K562 (cell line): ENCODE measurements around the gene ENDOD1. TPM values are rescaled to one million over a fixed set of nuclear protein-coding genes. Genes with fewer than 3 reads are reported as not detected.
A peak's percentile ranks its signal among the peaks of the same experiment; 100 is the strongest.

Source experiments
- AFF1 ChIP-seq, 2 experiments: fragments of 450-650 bp; IDR thresholded peaks; 2 replicates each; pipeline ENCODE4 v1.6.1; 2018; ENCODE audit warnings: mild to moderate bottlenecking in 2 of 2, low read depth in 1 of 2; ENCODE audit not compliant: partially characterized antibody in 2 of 2
- CREM ChIP-seq: IDR thresholded peaks from 2 replicates; pipeline ENCODE4 v1.6.1; 2014; ENCODE audit warnings: antibody characterized with exemption, low read depth
- EP400 ChIP-seq: fragments of 450-650 bp; IDR thresholded peaks from 2 replicates; pipeline ENCODE4 v1.6.1; 2017; ENCODE audit warnings: antibody characterized with exemption, mild to moderate bottlenecking, moderate library complexity
- KLF16 ChIP-seq: IDR thresholded peaks from 2 replicates; pipeline ENCODE4 v1.6.1; 2016; ENCODE audit warnings: antibody characterized with exemption
- NCOA2 ChIP-seq, 2 experiments: fragments of 450-650 bp; IDR thresholded peaks; 2 replicates each; pipeline ENCODE4 v1.6.1; 2018; ENCODE audit warnings: mild to moderate bottlenecking in 2 of 2, moderate library complexity in 1 of 2; ENCODE audit not compliant: partially characterized antibody in 2 of 2
- NRF1 ChIP-seq, 2 experiments: fragments of 450-650 bp; IDR thresholded peaks in 1 of 2; conservative IDR thresholded peaks in 1 of 2; 2 replicates each; pipeline ENCODE4 v1.6.1; 2014; ENCODE audit warnings: mild to moderate bottlenecking in 2 of 2
- POLR2B ChIP-seq: fragments of 450-650 bp; IDR thresholded peaks from 2 replicates; pipeline ENCODE4 v1.6.1; 2018; ENCODE audit warnings: low read depth; ENCODE audit not compliant: partially characterized antibody
- SRSF1 ChIP-seq: fragments of 200-400 bp; formaldehyde crosslinking; IDR thresholded peaks from 2 replicates; pipeline ENCODE4 v1.6.1; 2017; ENCODE audit warnings: mild to moderate bottlenecking, low read depth, low read length, moderate library complexity
- ZNF518B ChIP-seq: fragments of 250-450 bp; sonication (Bioruptor Pico); IDR thresholded peaks from 2 replicates; pipeline ENCODE4 v1.5.0; 2021; ENCODE audit warnings: mild to moderate bottlenecking, moderate library complexity
- polyA plus RNA-seq, 8 experiments: library from polyadenylated mRNA; depleted of rRNA in 4 of 8; stranded (reverse) in 5 of 8; unstranded in 3 of 8; fragments of >200 nt; fragmentation: Nextera tagmentation in 2 of 8; fragmentation: Illumina TruSeq in 1 of 8; extraction: Ambion mirVana in 2 of 8; extraction: Trizol in 1 of 8; gene quantifications; 2 replicates each; pipeline versions ENCODE4 v1.2.1 to v1.2.3, GENCODE V29; 2011 to 2014; ENCODE audit warnings: inconsistent platforms in 1 of 8, missing spikeins in 1 of 8
- total RNA-seq, 7 experiments: library from RNA; depleted of rRNA in 6 of 7; stranded (reverse); fragments of >200 nt in 6 of 7; fragmentation: Illumina TruSeq in 2 of 7; extraction: Trizol in 2 of 7; gene quantifications; 2 replicates each; pipeline versions ENCODE4 v1.2.1 to v1.2.3, GENCODE V29; 2011 to 2021; ENCODE audit warnings: low replicate concordance in 1 of 7
- TF ChIP-seq, protein P1 (sequence below): fragments of 450-650 bp; IDR thresholded peaks from 2 replicates; pipeline ENCODE4 v1.6.1; 2016; ENCODE audit warnings: low read depth

Gene ENDOD1
- total and polyA plus RNA-seq, 9 of the 15 experiments (the other 6 are each of a cell fraction or from before 2014, with no cell fraction given), result 4.2 to 11.8 (median 9.3) TPM

DNA sequence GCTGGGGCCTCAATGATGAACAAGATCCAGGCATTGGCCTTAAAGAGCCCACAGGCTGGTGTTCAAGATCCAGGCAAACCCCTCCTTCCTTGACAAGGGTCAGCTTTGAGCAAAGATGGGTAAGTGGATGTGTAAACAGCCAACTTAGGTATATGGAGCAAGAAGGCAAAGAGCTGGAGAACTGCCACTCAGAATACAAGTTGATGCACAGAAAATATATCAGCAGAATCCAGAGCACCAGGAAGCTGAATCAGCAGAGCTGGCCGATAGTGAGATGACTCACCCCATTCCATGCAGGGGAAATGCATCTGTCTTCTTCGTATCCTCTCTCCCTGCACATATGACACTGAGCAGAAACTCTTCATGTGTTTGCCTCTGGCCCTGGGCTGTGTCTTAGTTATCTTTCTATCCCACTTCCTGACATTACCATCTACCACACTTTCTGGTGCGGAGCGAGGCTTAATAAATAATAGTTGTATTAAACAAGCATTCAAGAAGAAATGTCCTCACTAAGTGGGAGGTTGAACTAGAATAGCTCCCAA lies 57.8 kb downstream of the ENDOD1 start (continued):
- TF ChIP-seq ZNF518B (CRISPR knock-in tag) (no peak), EP400 (peak; percentile 48), CREM (peak; percentile 77; the same call in 1 of the 2 replicates), KLF16 (peak; percentile 82), NRF1 (conservative IDR thresholded peaks at IDR 0.05 in 1 of 2, IDR thresholded peaks at IDR 0.05 in 1 of 2) (peak; percentile 80 to 82), NCOA2 (IDR thresholded peaks at IDR 0.05; ENCODE audit: partially characterized antibody in 2 of 2) (peak in 1 of 2 experiments; percentile 47), POLR2B (no peak), SRSF1 (no peak), AFF1 (IDR thresholded peaks at IDR 0.05; ENCODE audit: low read depth in 1 of 2, partially characterized antibody in 2 of 2) (peak in 1 of 2 experiments; percentile 83)
- TF ChIP-seq, protein P1, sequence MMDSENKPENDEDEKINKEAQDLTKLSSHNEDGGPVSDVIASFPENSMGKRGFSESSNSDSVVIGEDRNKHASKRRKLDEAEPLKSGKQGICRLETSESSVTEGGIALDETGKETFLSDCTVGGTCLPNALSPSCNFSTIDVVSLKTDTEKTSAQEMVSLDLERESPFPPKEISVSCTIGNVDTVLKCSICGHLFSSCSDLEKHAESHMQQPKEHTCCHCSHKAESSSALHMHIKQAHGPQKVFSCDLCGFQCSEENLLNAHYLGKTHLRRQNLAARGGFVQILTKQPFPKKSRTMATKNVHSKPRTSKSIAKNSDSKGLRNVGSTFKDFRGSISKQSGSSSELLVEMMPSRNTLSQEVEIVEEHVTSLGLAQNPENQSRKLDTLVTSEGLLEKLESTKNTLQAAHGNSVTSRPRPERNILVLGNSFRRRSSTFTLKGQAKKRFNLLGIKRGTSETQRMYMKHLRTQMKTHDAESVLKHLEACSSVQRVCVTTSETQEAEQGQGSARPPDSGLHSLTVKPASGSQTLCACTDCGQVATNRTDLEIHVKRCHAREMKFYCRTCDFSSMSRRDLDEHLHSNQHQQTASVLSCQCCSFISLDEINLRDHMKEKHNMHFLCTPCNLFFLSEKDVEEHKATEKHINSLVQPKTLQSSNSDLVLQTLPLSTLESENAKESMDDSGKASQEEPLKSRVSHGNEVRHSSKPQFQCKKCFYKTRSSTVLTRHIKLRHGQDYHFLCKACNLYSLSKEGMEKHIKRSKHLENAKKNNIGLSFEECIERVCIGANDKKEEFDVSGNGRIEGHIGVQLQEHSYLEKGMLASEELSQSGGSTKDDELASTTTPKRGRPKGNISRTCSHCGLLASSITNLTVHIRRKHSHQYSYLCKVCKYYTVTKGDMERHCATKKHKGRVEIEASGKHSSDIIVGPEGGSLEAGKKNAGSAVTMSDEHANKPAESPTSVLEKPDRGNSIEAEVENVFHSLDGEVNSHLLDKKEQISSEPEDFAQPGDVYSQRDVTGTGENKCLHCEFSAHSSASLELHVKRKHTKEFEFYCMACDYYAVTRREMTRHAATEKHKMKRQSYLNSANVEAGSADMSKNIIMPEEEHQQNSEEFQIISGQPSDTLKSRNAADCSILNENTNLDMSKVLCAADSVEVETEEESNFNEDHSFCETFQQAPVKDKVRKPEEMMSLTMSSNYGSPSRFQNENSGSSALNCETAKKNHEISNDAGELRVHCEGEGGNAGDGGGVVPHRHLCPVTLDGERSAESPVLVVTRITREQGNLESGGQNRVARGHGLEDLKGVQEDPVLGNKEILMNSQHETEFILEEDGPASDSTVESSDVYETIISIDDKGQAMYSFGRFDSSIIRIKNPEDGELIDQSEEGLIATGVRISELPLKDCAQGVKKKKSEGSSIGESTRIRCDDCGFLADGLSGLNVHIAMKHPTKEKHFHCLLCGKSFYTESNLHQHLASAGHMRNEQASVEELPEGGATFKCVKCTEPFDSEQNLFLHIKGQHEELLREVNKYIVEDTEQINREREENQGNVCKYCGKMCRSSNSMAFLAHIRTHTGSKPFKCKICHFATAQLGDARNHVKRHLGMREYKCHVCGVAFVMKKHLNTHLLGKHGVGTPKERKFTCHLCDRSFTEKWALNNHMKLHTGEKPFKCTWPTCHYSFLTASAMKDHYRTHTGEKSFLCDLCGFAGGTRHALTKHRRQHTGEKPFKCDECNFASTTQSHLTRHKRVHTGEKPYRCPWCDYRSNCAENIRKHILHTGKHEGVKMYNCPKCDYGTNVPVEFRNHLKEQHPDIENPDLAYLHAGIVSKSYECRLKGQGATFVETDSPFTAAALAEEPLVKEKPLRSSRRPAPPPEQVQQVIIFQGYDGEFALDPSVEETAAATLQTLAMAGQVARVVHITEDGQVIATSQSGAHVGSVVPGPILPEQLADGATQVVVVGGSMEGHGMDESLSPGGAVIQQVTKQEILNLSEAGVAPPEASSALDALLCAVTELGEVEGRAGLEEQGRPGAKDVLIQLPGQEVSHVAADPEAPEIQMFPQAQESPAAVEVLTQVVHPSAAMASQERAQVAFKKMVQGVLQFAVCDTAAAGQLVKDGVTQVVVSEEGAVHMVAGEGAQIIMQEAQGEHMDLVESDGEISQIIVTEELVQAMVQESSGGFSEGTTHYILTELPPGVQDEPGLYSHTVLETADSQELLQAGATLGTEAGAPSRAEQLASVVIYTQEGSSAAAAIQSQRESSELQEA, result no peak
